ENCODE results near the gene IFNAR2. TPM values are rescaled to one million over a fixed set of nuclear protein-coding genes. Genes with fewer than 3 reads are reported as not detected.
"Not testable (repeated sequence)": the region's sequence is repeated elsewhere in the genome, so short reads cannot be mapped to it uniquely, and the experiment has no call there.

IFNAR2 gene
- total and polyA plus RNA-seq, 4 donors: 21.4 to 38.4 (median 27.5) TPM

DNA sequence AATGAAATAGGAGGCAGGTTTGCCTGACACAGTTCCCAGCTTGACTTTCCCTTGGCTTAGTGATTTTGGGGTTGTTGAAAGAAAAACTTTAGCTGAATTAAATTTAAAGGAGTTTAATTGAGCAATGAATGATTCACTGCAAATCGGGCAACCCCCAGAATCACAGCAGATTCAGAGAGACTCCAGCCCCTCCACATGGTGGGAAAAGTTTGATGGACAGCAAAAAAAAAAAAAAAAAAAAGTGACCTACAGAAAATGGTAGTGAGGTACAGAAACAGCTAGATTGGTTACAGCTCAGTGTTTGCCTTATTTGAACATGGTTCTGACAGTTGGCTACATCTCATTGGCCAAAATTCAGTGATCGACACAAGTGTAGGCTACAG lies 12.6 kb upstream of the IFNAR2 start:
- H3K27ac ChIP-seq (ENCODE audit: low read depth in 1 of 2, low read length in 1 of 2): no peak overlapping the region

GRCh38 chr21:33219300-33219699 lies 10.4 kb upstream of the IFNAR2 start:
- H3K4me3 ChIP-seq: no peak overlapping the region
- no peak overlapping the region for H3K27ac ChIP-seq (ENCODE audit: low read depth in 1 of 2, low read length in 1 of 2)
- WGBS, 2 donors: 96% methylated on average over 3 of the region's 3 CpGs
- H3K4me1 ChIP-seq (ENCODE audit: control insufficient read depth in 5 of 5, insufficient read depth in 5 of 5, low read length in 5 of 5): peaks cover 0 to 2% (median 0%) of the 10 kb centered on the region in 5 donors
- H3K36me3 ChIP-seq (ENCODE audit: control insufficient read depth in 4 of 4, insufficient read depth in 4 of 4, low read length in 4 of 4): no peaks in the 10 kb centered on the region
- H3K27me3 ChIP-seq (ENCODE audit: control insufficient read depth in 3 of 3, insufficient read depth in 3 of 3, low read length in 2 of 3): no peaks in the 10 kb centered on the region
- H3K9me3 ChIP-seq (ENCODE audit: control insufficient read depth in 4 of 4, insufficient read depth in 3 of 4, low read length in 3 of 4): no peaks in the 10 kb centered on the region
- DNase-seq (no peak), ATAC-seq (ENCODE audit: insufficient read depth, low FRiP score) (no peak)
- no peak overlapping the region for H3K9ac ChIP-seq (ENCODE audit: insufficient read depth in 1 of 2, low read length in 2 of 2)
- TF ChIP-seq CTCF (IDR thresholded peaks at IDR 0.05; ENCODE audit: control extremely low read depth, extremely low read depth): no peak

More for the DNA sequence above, 12.6 kb upstream of the IFNAR2 start:
- no peak for DNase-seq
- ATAC-seq (ENCODE audit: insufficient read depth, low FRiP score): no peak
- no peak for TF ChIP-seq CTCF (IDR thresholded peaks at IDR 0.05; ENCODE audit: control extremely low read depth, extremely low read depth)
- WGBS, 2 donors: 92 to 94% methylated on average over 2 of the region's 2 CpGs
- Histone ChIP-seq H3K36me3 (ENCODE audit: control insufficient read depth in 4 of 4, insufficient read depth in 4 of 4, low read length in 4 of 4) (no peaks in the 10 kb centered on the region), H3K4me1 (ENCODE audit: control insufficient read depth in 5 of 5, insufficient read depth in 5 of 5, low read length in 5 of 5) (peaks cover 0 to 5% (median 3%) of the 10 kb centered on the region in 5 donors), H3K4me3 (no peak overlapping the region), H3K9me3 (ENCODE audit: control insufficient read depth in 4 of 4, insufficient read depth in 3 of 4, low read length in 3 of 4) (no peaks in the 10 kb centered on the region), H3K9ac (ENCODE audit: insufficient read depth in 1 of 2, low read length in 2 of 2) (no peak overlapping the region), H3K27me3 (ENCODE audit: control insufficient read depth in 3 of 3, insufficient read depth in 3 of 3, low read length in 2 of 3) (no peaks in the 10 kb centered on the region)

DNA sequence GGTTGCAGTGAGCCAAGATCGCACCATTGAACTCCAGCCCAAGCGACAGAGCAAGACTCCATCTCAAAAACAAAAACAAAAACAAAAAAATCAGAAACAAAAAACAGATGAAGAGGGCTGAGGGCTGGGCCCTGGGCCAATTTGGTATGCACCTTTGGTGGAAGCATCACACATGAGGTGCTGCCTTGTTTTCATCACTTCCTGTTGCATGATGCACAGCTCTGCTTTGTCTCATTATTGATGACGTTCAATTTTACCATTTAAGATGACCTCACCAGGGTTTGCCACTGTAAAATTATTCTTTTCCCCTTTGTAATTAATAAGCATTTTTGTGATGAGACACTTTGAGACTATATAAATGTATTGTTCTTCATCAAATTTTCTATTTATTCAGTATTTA lies 9.8 kb upstream of the IFNAR2 start:
- DNase-seq (no peak), ATAC-seq (ENCODE audit: insufficient read depth, low FRiP score) (no peak)
- no peak overlapping the region for H3K4me3 ChIP-seq
- WGBS, 2 donors: 82 to 90% methylated on average over 3 of the region's 3 CpGs
- TF ChIP-seq CTCF (IDR thresholded peaks at IDR 0.05; ENCODE audit: control extremely low read depth, extremely low read depth): no peak
- no peaks in the 10 kb centered on the region for H3K36me3 ChIP-seq (ENCODE audit: control insufficient read depth in 4 of 4, insufficient read depth in 4 of 4, low read length in 4 of 4)
- H3K27ac ChIP-seq (ENCODE audit: low read depth in 1 of 2, low read length in 1 of 2): no peak overlapping the region
- H3K27me3 ChIP-seq (ENCODE audit: control insufficient read depth in 3 of 3, insufficient read depth in 3 of 3, low read length in 2 of 3): no peaks in the 10 kb centered on the region
- H3K9ac ChIP-seq (ENCODE audit: insufficient read depth in 1 of 2, low read length in 2 of 2): no peak overlapping the region
- peaks cover 0 to 2% (median 0%) of the 10 kb centered on the region in 5 donors for H3K4me1 ChIP-seq (ENCODE audit: control insufficient read depth in 5 of 5, insufficient read depth in 5 of 5, low read length in 5 of 5)
- no peaks in the 10 kb centered on the region for H3K9me3 ChIP-seq (ENCODE audit: control insufficient read depth in 4 of 4, insufficient read depth in 3 of 4, low read length in 3 of 4)

DNA sequence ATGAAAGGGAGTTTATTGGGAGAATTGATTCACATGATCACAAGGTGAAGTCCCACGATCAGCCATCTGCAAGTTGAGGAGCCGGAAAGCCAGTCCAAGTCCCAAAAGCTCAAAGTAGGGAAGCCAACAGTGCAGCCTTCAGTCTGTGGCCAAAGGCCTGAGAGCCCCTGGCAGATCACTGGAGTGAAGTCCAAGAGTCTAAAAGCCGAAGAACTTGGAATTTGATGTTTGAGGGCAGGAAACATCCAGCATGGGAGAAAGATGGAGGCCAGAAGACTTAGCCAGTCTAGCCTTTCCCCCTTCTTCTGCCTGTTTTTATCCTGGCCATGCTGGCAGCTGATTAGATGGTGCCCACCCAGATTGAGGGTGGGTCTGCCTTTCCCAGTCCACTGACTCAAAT lies 4.4 kb upstream of the IFNAR2 start:
- H3K4me3 ChIP-seq; H3K27ac ChIP-seq (ENCODE audit: low read depth in 1 of 2, low read length in 1 of 2); H3K4me1 ChIP-seq (ENCODE audit: control insufficient read depth in 5 of 5, insufficient read depth in 5 of 5, low read length in 5 of 5); H3K27me3 ChIP-seq (ENCODE audit: control insufficient read depth in 3 of 3, insufficient read depth in 3 of 3, low read length in 2 of 3); H3K36me3 ChIP-seq (ENCODE audit: control insufficient read depth in 4 of 4, insufficient read depth in 4 of 4, low read length in 4 of 4); DNase-seq; H3K9ac ChIP-seq (ENCODE audit: insufficient read depth in 1 of 2, low read length in 2 of 2); H3K9me3 ChIP-seq (ENCODE audit: control insufficient read depth in 4 of 4, insufficient read depth in 3 of 4, low read length in 3 of 4); ATAC-seq (ENCODE audit: insufficient read depth, low FRiP score): not testable (repeated sequence)
- WGBS, 2 donors: 97 to 98% methylated on average over 3 of the region's 3 CpGs
